Spleen (tissue), 7 donors: Measurements from ENCODE around the gene LRRC51.

Experiments
- CTCF ChIP-seq, 11 experiments: fragments of 200-600 bp in 7 of 11; fragments of 450-650 bp in 4 of 11; sonication (generic) in 4 of 11; IDR thresholded peaks in 8 of 11; conservative IDR thresholded peaks in 3 of 11; 1 replicate in 7 of 11; 2 replicates in 4 of 11; pipeline versions ENCODE4 v1.4.0 to v1.8.0; 2016 to 2021; ENCODE audit warnings: antibody characterized with exemption in 11 of 11, inconsistent platforms in 4 of 11, mild to moderate bottlenecking in 1 of 11
- POLR2AphosphoS5 ChIP-seq, 3 donors: sonication (generic); formaldehyde crosslinking; IDR thresholded peaks; one replicate each; pipeline ENCODE4 v1.5.1; 2017; ENCODE audit warnings: antibody characterized with exemption in 3 of 3
- donor health status: DM: no; HTN: no; CAD: no; lungs with moderate emphysema.
- donor health status: DM: no; HTN: no; CAD: no.
- donor health status: DM: no; HTN: no; CAD: no.

DNA sequence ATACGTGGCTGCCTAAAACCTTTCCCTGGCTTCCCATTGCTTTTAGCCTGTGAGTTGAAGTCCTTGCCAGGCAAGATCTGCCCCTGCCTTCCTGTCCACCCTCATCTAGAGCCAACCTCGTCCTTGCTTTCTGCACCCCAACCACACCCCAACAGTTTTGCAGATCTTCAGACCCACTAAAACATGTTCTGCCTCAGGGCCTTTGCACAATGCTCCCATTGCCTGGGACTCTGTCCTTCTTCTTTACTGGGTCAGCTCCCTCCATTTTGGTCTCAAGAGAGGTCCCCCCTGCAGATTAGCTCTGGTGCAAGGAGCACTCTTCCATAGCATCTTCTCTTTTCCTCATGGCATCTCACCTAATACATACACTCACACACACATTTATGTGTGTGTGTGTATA lies 40.3 kb downstream of the LRRC51 start:
- TF ChIP-seq CTCF (IDR thresholded peaks at IDR 0.05 in 8 of 11, conservative IDR thresholded peaks at IDR 0.05 in 3 of 11) (no peak), POLR2AphosphoS5 (IDR thresholded peaks at IDR 0.05) (no peak)
